Cardiac muscle cell (in vitro differentiated cells and primary cell): ENCODE measurements around the gene PKHD1. TPM values are rescaled to one million over a fixed set of nuclear protein-coding genes. Genes with fewer than 3 reads are reported as not detected.

Experiments used
- DNase-seq, 2 donors: peaks; one replicate each; pipeline versions ENCODE4 v3.0.0 to v3.0.0-alpha.2; 2010 to 2017; ENCODE audit warnings: low read depth in 1 of 2, low spot score in 1 of 2
- H3K27ac ChIP-seq: fragments of 200-600 bp; sonication (generic); 2 replicates; pipeline ENCODE4 v1.5.1; 2016
- H3K27me3 ChIP-seq: fragments of 200-600 bp; sonication (generic); 2 replicates; pipeline ENCODE4 v1.6.0; 2016; ENCODE audit warnings: control low read depth
- H3K36me3 ChIP-seq: fragments of 200-600 bp; sonication (generic); 2 replicates; pipeline ENCODE4 v1.5.1; 2016; ENCODE audit warnings: control low read depth
- H3K4me1 ChIP-seq: fragments of 200-600 bp; sonication (generic); 2 replicates; pipeline ENCODE4 v1.8.1; 2017; ENCODE audit warnings: low read depth, mild to moderate bottlenecking, mixed run types
- H3K4me3 ChIP-seq: fragments of 200-600 bp; sonication (generic); 2 replicates; pipeline ENCODE4 v1.5.1; 2016; ENCODE audit warnings: mild to moderate bottlenecking
- H3K9me3 ChIP-seq: fragments of 200-600 bp; sonication (generic); 2 replicates; pipeline ENCODE4 v1.5.1; 2017; ENCODE audit warnings: low read depth, mild to moderate bottlenecking, control low read depth
- CTCF ChIP-seq: IDR thresholded peaks from 2 replicates; pipeline ENCODE4 v1.5.1; 2012; ENCODE audit warnings: low read depth, mild to moderate bottlenecking, low read length
- polyA plus RNA-seq: library from polyadenylated mRNA; unstranded; fragments of >200 nt; fragmentation: Nextera tagmentation; extraction: Ambion mirVana; gene quantifications from 2 replicates; pipeline ENCODE4 v1.2.1, GENCODE V29; 2016
- total RNA-seq: library from RNA; depleted of rRNA; stranded (reverse); fragments of >200 nt; gene quantifications from 2 replicates; pipeline ENCODE4 v1.2.3, GENCODE V29; 2016

The PKHD1 gene
- total and polyA plus RNA-seq, 2 experiments from 2014 or later: not detected

- no peaks in the 10 kb centered on the region for H3K27me3 ChIP-seq
- no peak overlapping the region for H3K4me3 ChIP-seq
- H3K36me3 ChIP-seq: no peaks in the 10 kb centered on the region
- no peak for DNase-seq
- no peaks in the 10 kb centered on the region for H3K9me3 ChIP-seq
- no peak for TF ChIP-seq CTCF
- H3K27ac ChIP-seq: no peak overlapping the region
- H3K4me1 ChIP-seq: peaks cover 3% of the 10 kb centered on the region
Observed at GRCh38 chr6:52016915-52017748, 70.3 kb downstream of the PKHD1 start.

DNA sequence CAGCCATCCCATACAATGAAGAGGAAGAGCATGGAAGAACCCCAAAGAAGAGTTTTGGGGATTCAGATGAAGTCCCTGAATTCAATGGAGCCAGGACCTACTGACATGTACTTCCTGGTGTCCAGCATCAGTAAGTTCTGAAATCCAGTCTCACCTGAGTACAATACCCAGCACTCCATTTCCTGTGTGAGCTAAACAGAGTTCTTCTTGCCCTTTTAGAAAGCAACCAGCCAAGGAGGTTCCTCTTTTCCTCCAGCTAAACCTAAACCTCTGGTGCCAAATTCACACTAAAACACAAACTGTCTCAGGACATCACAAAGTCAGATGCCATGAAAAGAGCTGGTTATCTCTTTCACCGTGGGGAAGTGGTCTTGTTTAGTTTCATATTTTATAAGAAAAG, 71.5 kb downstream of the PKHD1 start:
- H3K4me3 ChIP-seq: no peak overlapping the region
- DNase-seq: no peak
- TF ChIP-seq CTCF: no peak
- no peaks in the 10 kb centered on the region for H3K27me3 ChIP-seq
- H3K4me1 ChIP-seq: peaks cover 3% of the 10 kb centered on the region
- H3K27ac ChIP-seq: no peak overlapping the region
- no peaks in the 10 kb centered on the region for H3K9me3 ChIP-seq
- H3K36me3 ChIP-seq: no peaks in the 10 kb centered on the region

GRCh38 chr6:52014391-52014790, 73.0 kb downstream of the PKHD1 start:
- H3K4me1 ChIP-seq: peaks cover 2% of the 10 kb centered on the region
- no peaks in the 10 kb centered on the region for H3K9me3 ChIP-seq
- H3K27ac ChIP-seq: no peak overlapping the region
- H3K36me3 ChIP-seq: no peaks in the 10 kb centered on the region
- TF ChIP-seq CTCF: no peak
- DNase-seq: no peak
- H3K27me3 ChIP-seq: no peaks in the 10 kb centered on the region
- no peak overlapping the region for H3K4me3 ChIP-seq

GRCh38 chr6:52013035-52013434, 74.4 kb downstream of the PKHD1 start:
- H3K36me3 ChIP-seq: no peaks in the 10 kb centered on the region
- DNase-seq: no peak
- H3K4me3 ChIP-seq: no peak overlapping the region
- no peaks in the 10 kb centered on the region for H3K9me3 ChIP-seq
- no peak for TF ChIP-seq CTCF
- H3K27ac ChIP-seq: no peak overlapping the region
- no peaks in the 10 kb centered on the region for H3K4me1 ChIP-seq
- H3K27me3 ChIP-seq: no peaks in the 10 kb centered on the region

DNA sequence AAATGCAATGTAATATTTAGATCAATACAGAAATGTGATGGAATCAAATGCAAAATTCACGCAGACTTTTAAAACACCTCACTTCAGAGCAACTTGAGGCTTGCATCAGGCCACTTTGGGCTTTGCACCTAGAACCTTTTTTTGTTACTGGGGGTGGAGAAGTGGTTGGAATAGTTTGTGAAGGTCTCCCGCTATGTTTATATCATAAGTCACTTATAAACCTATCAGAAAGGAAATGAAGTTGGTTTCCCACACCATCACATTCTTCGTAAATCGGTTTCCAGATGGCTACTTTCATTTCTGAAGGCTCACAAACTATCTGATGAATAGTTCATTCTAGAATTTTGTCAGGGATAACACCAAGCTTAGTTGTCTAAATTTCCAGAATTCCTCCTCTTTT, 74.8 kb downstream of the PKHD1 start:
- DNase-seq: no peak
- no peaks in the 10 kb centered on the region for H3K27me3 ChIP-seq
- no peak overlapping the region for H3K4me3 ChIP-seq
- H3K27ac ChIP-seq: no peak overlapping the region
- no peaks in the 10 kb centered on the region for H3K9me3 ChIP-seq
- TF ChIP-seq CTCF: no peak
- no peaks in the 10 kb centered on the region for H3K4me1 ChIP-seq
- no peaks in the 10 kb centered on the region for H3K36me3 ChIP-seq
